ENCODE results near the gene RASGRF1.

Gene RASGRF1

DNA sequence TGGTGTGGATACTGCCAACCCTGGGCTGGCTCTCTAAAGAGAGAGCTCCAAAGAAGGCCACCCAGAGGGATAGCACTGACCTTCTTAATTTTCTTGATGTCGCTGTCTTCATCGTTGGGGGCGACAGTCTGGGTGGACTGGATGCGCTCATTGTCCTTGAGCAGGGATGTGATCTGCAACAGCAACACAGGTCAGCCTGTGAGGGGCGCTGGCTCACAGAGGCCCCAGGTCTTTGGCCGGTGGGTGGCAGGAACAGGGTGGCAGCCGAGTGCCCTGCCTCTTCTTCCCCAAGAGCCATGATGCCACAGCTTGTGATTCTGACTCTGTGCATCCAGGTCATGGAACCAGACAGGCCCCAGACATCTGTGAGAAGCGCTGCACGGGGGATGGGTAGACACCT is 41.2 kb downstream of the RASGRF1 start:
- Histone ChIP-seq H3K27me3 (ENCODE audit: insufficient read depth, poor library complexity, severe bottlenecking) (peaks cover 5% of the 10 kb centered on the region), H3K27ac (replicated peaks) (no peak overlapping the region), H3K4me3 (replicated peaks; ENCODE audit: insufficient read depth, low read length) (no peak overlapping the region)
- TF ChIP-seq POLR2AphosphoS5 (IDR thresholded peaks at IDR 0.05; ENCODE audit: low read depth) (no peak), SPI1 (IDR thresholded peaks at IDR 0.05; ENCODE audit: borderline replicate concordance, low read depth) (no peak), GABPA (IDR thresholded peaks at IDR 0.05; ENCODE audit: low read depth) (no peak)
- TF ChIP-seq, protein P1, sequence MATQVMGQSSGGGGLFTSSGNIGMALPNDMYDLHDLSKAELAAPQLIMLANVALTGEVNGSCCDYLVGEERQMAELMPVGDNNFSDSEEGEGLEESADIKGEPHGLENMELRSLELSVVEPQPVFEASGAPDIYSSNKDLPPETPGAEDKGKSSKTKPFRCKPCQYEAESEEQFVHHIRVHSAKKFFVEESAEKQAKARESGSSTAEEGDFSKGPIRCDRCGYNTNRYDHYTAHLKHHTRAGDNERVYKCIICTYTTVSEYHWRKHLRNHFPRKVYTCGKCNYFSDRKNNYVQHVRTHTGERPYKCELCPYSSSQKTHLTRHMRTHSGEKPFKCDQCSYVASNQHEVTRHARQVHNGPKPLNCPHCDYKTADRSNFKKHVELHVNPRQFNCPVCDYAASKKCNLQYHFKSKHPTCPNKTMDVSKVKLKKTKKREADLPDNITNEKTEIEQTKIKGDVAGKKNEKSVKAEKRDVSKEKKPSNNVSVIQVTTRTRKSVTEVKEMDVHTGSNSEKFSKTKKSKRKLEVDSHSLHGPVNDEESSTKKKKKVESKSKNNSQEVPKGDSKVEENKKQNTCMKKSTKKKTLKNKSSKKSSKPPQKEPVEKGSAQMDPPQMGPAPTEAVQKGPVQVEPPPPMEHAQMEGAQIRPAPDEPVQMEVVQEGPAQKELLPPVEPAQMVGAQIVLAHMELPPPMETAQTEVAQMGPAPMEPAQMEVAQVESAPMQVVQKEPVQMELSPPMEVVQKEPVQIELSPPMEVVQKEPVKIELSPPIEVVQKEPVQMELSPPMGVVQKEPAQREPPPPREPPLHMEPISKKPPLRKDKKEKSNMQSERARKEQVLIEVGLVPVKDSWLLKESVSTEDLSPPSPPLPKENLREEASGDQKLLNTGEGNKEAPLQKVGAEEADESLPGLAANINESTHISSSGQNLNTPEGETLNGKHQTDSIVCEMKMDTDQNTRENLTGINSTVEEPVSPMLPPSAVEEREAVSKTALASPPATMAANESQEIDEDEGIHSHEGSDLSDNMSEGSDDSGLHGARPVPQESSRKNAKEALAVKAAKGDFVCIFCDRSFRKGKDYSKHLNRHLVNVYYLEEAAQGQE (IDR thresholded peaks at IDR 0.05; ENCODE audit: insufficient replicate concordance, low read depth) = no peak
- TF ChIP-seq, protein P2, sequence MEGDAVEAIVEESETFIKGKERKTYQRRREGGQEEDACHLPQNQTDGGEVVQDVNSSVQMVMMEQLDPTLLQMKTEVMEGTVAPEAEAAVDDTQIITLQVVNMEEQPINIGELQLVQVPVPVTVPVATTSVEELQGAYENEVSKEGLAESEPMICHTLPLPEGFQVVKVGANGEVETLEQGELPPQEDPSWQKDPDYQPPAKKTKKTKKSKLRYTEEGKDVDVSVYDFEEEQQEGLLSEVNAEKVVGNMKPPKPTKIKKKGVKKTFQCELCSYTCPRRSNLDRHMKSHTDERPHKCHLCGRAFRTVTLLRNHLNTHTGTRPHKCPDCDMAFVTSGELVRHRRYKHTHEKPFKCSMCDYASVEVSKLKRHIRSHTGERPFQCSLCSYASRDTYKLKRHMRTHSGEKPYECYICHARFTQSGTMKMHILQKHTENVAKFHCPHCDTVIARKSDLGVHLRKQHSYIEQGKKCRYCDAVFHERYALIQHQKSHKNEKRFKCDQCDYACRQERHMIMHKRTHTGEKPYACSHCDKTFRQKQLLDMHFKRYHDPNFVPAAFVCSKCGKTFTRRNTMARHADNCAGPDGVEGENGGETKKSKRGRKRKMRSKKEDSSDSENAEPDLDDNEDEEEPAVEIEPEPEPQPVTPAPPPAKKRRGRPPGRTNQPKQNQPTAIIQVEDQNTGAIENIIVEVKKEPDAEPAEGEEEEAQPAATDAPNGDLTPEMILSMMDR (IDR thresholded peaks at IDR 0.05; ENCODE audit: insufficient read depth, low read length) = no peak
- DNase-seq (ENCODE audit: low read depth in 1 of 2, low spot score in 1 of 2) = no peak

DNA sequence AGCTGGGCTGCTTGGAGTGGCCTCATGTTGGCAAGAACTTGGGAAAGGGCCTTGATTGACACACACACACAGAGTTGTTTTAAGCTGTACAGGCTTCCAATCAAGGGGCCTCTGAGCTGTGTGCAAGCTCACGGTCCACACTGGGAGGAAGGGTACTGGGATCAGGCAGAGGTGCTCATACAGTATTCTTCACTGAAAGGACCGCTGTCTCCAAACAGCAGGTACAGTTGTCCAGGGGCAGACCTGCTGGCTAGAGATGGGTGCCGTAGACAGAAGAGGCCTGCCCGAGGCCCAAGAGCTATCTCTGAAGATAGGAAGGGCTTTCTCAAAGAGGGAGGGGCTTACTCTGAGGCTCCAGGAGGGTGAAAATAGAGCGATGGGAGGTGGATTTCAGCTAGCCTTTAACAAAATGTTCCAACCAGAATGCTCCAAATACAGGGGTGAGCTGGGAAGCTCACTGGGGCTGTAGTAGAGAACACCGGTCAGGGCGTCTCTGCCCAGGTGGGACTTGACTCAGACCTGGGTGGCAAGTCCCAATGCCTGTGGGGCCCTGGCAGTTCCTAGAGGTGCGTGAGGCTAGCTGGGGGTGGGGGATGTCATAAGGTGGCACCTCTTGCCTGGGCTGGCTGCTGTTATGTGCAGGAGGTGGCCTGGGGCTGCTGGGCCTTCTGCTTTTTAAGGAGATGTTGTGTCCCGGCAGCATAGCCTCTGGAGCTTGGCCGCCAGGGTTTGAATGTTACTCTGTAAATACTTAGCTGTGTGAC is 42.7 kb downstream of the RASGRF1 start:
- Histone ChIP-seq H3K4me3 (replicated peaks; ENCODE audit: insufficient read depth, low read length) (no peak overlapping the region), H3K27ac (replicated peaks) (no peak overlapping the region), H3K27me3 (ENCODE audit: insufficient read depth, poor library complexity, severe bottlenecking) (peaks cover 5% of the 10 kb centered on the region)
- TF ChIP-seq, protein P2 (IDR thresholded peaks at IDR 0.05; ENCODE audit: insufficient read depth, low read length) = no peak
- no peak for TF ChIP-seq SPI1 (IDR thresholded peaks at IDR 0.05; ENCODE audit: borderline replicate concordance, low read depth)
- TF ChIP-seq GABPA (IDR thresholded peaks at IDR 0.05; ENCODE audit: low read depth) = no peak
- TF ChIP-seq, protein P1 (IDR thresholded peaks at IDR 0.05; ENCODE audit: insufficient replicate concordance, low read depth) = no peak
- TF ChIP-seq POLR2AphosphoS5 (IDR thresholded peaks at IDR 0.05; ENCODE audit: low read depth) = no peak
- DNase-seq (ENCODE audit: low read depth in 1 of 2, low spot score in 1 of 2) = no peak

DNA sequence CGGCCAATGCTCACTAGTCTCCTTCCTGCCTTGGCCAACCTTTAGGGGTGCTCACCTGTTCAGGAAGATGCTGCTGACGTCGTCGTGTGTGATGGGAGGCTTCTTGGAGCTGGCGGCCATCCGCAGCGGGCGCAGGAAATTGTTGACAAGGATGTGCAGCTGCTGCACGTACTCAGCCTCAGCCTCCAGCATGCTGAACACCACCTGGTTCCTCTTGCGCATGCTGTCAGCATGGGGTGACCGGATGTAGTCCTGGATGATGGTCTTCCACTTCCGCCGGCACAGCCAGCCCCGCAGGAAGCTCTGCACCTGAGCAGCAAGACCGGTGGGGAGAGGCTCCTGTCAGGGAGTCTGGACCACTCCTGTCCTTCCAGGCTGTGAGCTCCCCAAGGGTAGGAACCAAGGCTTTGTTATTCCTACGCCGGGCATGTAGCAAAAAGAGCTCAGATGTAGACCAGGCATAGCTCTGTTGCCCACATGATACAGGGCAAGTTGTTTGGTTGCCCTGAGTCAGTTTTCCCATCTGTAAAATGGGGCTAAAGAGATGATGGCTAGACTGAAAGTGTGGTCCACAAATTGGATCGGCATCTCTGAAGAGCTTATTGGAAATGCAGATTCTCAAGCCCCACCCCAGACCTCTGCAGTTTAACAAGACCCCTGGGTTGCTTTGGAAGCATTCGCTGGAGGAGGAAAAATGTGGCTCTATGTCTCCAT is 43.7 kb downstream of the RASGRF1 start:
- peaks cover 5% of the 10 kb centered on the region for H3K27me3 ChIP-seq (ENCODE audit: insufficient read depth, poor library complexity, severe bottlenecking)
- no peak for TF ChIP-seq GABPA (IDR thresholded peaks at IDR 0.05; ENCODE audit: low read depth)
- no peak overlapping the region for H3K4me3 ChIP-seq (replicated peaks; ENCODE audit: insufficient read depth, low read length)
- no peak for DNase-seq (ENCODE audit: low read depth in 1 of 2, low spot score in 1 of 2)
- H3K27ac ChIP-seq (replicated peaks) = no peak overlapping the region

DNA sequence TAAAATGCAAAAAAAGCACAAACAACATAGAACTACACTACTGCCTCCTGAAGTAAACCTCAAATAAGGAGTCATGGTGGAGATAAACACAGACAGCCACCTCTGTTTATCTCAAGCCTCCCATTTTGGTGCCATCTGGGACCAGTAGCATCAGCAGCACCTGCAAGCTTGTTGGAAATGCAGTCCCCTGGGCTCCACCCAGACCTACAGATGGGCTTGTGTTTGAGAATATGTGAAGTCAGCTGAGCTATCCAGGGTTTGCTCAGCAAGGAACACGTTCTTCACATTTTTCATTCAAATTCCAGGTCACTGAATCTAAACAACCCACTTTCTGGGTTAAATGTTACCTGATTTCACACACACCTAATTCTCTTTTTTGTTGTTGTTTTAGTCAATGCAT is 45.5 kb downstream of the RASGRF1 start:
- TF ChIP-seq, protein P2 (IDR thresholded peaks at IDR 0.05; ENCODE audit: insufficient read depth, low read length) = no peak
- no peak for TF ChIP-seq SPI1 (IDR thresholded peaks at IDR 0.05; ENCODE audit: borderline replicate concordance, low read depth)
- TF ChIP-seq GABPA (IDR thresholded peaks at IDR 0.05; ENCODE audit: low read depth) = no peak
- TF ChIP-seq, protein P1 (IDR thresholded peaks at IDR 0.05; ENCODE audit: insufficient replicate concordance, low read depth) = no peak
- no peak for TF ChIP-seq POLR2AphosphoS5 (IDR thresholded peaks at IDR 0.05; ENCODE audit: low read depth)
- DNase-seq (ENCODE audit: low read depth in 1 of 2, low spot score in 1 of 2) = no peak
- H3K4me3 ChIP-seq (replicated peaks; ENCODE audit: insufficient read depth, low read length) = no peak overlapping the region
- no peak overlapping the region for H3K27ac ChIP-seq (replicated peaks)
- peaks cover 5% of the 10 kb centered on the region for H3K27me3 ChIP-seq (ENCODE audit: insufficient read depth, poor library complexity, severe bottlenecking)
